GM23338 (cell line): ENCODE data around the gene H2BW1. TPM values are rescaled to one million over a fixed set of nuclear protein-coding genes. Genes with fewer than 3 reads are reported as not detected.

Experiments
- ATAC-seq: fragments of 200-7000 bp; cut with Tn5 transposase; 3 replicates; pipeline ENCODE4 v1.9.1; 2020
- DNase-seq: peaks from one replicate; pipeline ENCODE4 v3.0.0-alpha.2; 2015; ENCODE audit warnings: low spot score
- H2AFZ ChIP-seq: fragments of 200-600 bp; sonication (generic); 2 replicates; pipeline ENCODE4 v1.8.0; 2016; ENCODE audit warnings: antibody characterized with exemption, mild to moderate bottlenecking, moderate library complexity
- H3F3A ChIP-seq: fragments of 200-600 bp; sonication (generic); replicated peaks from 2 replicates; pipeline ENCODE4 v1.8.0; 2017; ENCODE audit warnings: antibody characterized with exemption, mixed run types, low read depth
- H3K27ac ChIP-seq: fragments of 200-600 bp; sonication (generic); 2 replicates; pipeline ENCODE4 v1.6.1; 2016; ENCODE audit warnings: low read depth
- H3K27me3 ChIP-seq: fragments of 200-600 bp; sonication (generic); 2 replicates; pipeline ENCODE4 v1.8.0; 2016; ENCODE audit warnings: mild to moderate bottlenecking, mixed run types, moderate library complexity; ENCODE audit not compliant: insufficient read depth
- H3K36me3 ChIP-seq: fragments of 200-600 bp; sonication (generic); 2 replicates; pipeline ENCODE4 v1.8.0; 2016; ENCODE audit warnings: mild to moderate bottlenecking; ENCODE audit not compliant: insufficient read depth
- H3K4me1 ChIP-seq: fragments of 200-600 bp; sonication (generic); 2 replicates; pipeline ENCODE4 v1.8.0; 2016; ENCODE audit warnings: mild to moderate bottlenecking, moderate library complexity; ENCODE audit not compliant: insufficient read depth
- H3K4me2 ChIP-seq: fragments of 200-600 bp; sonication (generic); 2 replicates; pipeline ENCODE4 v1.7.1; 2017; ENCODE audit warnings: mixed run types
- H3K4me3 ChIP-seq: fragments of 200-600 bp; sonication (generic); 2 replicates; pipeline ENCODE4 v1.6.1; 2016; ENCODE audit warnings: mixed run types
- H3K79me2 ChIP-seq: fragments of 200-600 bp; sonication (generic); replicated peaks from 2 replicates; pipeline ENCODE4 v1.8.0; 2017; ENCODE audit warnings: mild to moderate bottlenecking; ENCODE audit not compliant: insufficient read depth
- H3K9me2 ChIP-seq: fragments of 200-600 bp; sonication (generic); 2 replicates; pipeline ENCODE4 v1.8.0; 2017; ENCODE audit not compliant: insufficient read depth
- H4K20me1 ChIP-seq: fragments of 200-600 bp; sonication (generic); replicated peaks from 2 replicates; pipeline ENCODE4 v1.8.0; 2017; ENCODE audit warnings: mild to moderate bottlenecking; ENCODE audit not compliant: insufficient read depth
- H3K27ac Mint-ChIP-seq: 2 replicates; pipeline ENCODE4 v1.8.0; 2020; ENCODE audit warnings: inconsistent platforms, mild to moderate bottlenecking, moderate library complexity, mixed read lengths
- H3K27me3 Mint-ChIP-seq: 3 replicates; pipeline ENCODE4 v1.8.0; 2022; ENCODE audit warnings: low read depth, mild to moderate bottlenecking, moderate library complexity, mixed read lengths, inconsistent platforms; ENCODE audit not compliant: insufficient read depth, poor library complexity
- H3K36me3 Mint-ChIP-seq: 3 replicates; pipeline ENCODE4 v1.8.0; 2021; ENCODE audit warnings: low read depth, mild to moderate bottlenecking, inconsistent platforms, moderate library complexity, mixed read lengths
- H3K4me1 Mint-ChIP-seq: 3 replicates; pipeline ENCODE4 v1.8.0; 2020; ENCODE audit warnings: mild to moderate bottlenecking, inconsistent platforms, mixed read lengths
- H3K4me3 Mint-ChIP-seq: 3 replicates; pipeline ENCODE4 v1.8.0; 2021; ENCODE audit warnings: moderate library complexity, mild to moderate bottlenecking, inconsistent platforms, mixed read lengths
- H3K9me3 Mint-ChIP-seq: 3 replicates; pipeline ENCODE4 v1.8.0; 2020; ENCODE audit warnings: moderate library complexity, mild to moderate bottlenecking, inconsistent platforms, mixed read lengths
- CREB1 ChIP-seq: fragments of 250-450 bp; sonication (Bioruptor Pico); IDR thresholded peaks from 2 replicates; pipeline ENCODE4 v1.5.0; 2020; ENCODE audit warnings: low read depth, mild to moderate bottlenecking, moderate library complexity
- EZH2 ChIP-seq: fragments of 200-600 bp; sonication (generic); IDR thresholded peaks from one replicate; pipeline ENCODE4 v1.8.0; 2017; ENCODE audit warnings: antibody characterized with exemption, mild to moderate bottlenecking, low read depth; ENCODE audit not compliant: unreplicated experiment
- EZH2phosphoT487 ChIP-seq: fragments of 200-600 bp; sonication (generic); IDR thresholded peaks from one replicate; pipeline ENCODE4 v1.8.1; 2018; ENCODE audit warnings: antibody characterized with exemption; ENCODE audit not compliant: unreplicated experiment
- JUNB ChIP-seq: IDR thresholded peaks from one replicate; pipeline ENCODE4 v1.6.1; 2016; ENCODE audit warnings: antibody characterized with exemption; ENCODE audit not compliant: unreplicated experiment
- NANOG ChIP-seq: IDR thresholded peaks from 2 replicates; pipeline ENCODE4 v1.6.1; 2016; ENCODE audit warnings: antibody characterized with exemption, borderline replicate concordance
- POLR2AphosphoS5 ChIP-seq: IDR thresholded peaks from 2 replicates; pipeline ENCODE4 v1.6.1; 2016; ENCODE audit warnings: antibody characterized with exemption, low read depth
- STAT1 ChIP-seq: IDR thresholded peaks from one replicate; pipeline ENCODE4 v1.6.1; 2016; ENCODE audit warnings: antibody characterized with exemption; ENCODE audit not compliant: unreplicated experiment
- ZNF114 ChIP-seq: fragments of 250-450 bp; sonication (Bioruptor Pico); IDR thresholded peaks from 2 replicates; pipeline ENCODE4 v1.5.0; 2020; ENCODE audit warnings: mild to moderate bottlenecking, moderate library complexity
- ZNF331 ChIP-seq: fragments of 250-450 bp; sonication (Bioruptor Pico); IDR thresholded peaks from 2 replicates; pipeline ENCODE4 v1.5.0; 2020; ENCODE audit warnings: low read depth, mild to moderate bottlenecking, moderate library complexity
- polyA plus RNA-seq: library from polyadenylated mRNA; unstranded; fragments of >200 nt; fragmentation: Nextera tagmentation; extraction: Ambion mirVana; gene quantifications from 2 replicates; pipeline ENCODE4 v1.2.1, GENCODE V29; 2016
- total RNA-seq: library from RNA; depleted of rRNA; stranded (reverse); fragments of >200 nt; shearing (Covaris generic); gene quantifications from 2 replicates; pipeline ENCODE4 v1.2.3, GENCODE V29; 2014
- TF ChIP-seq, protein P1 (sequence below), 2 experiments: fragments of 200-600 bp in 1 of 2; sonication (generic) in 1 of 2; conservative IDR thresholded peaks; 2 replicates each; pipeline versions ENCODE4 v1.5.1 to v1.6.1; 2016 to 2017; ENCODE audit warnings: antibody characterized with exemption in 2 of 2, low read depth in 2 of 2, mild to moderate bottlenecking in 2 of 2, moderate library complexity in 1 of 2
- TF ChIP-seq, protein P2 (sequence below): IDR thresholded peaks from 2 replicates; pipeline ENCODE4 v1.6.1; 2016; ENCODE audit warnings: antibody characterized with exemption
- TF ChIP-seq, protein P3 (sequence below): fragments of 250-450 bp; sonication (Bioruptor Pico); IDR thresholded peaks from 2 replicates; pipeline ENCODE4 v1.5.0; 2020; ENCODE audit warnings: mild to moderate bottlenecking, moderate library complexity
- TF ChIP-seq, protein P4 (sequence below): IDR thresholded peaks from one replicate; pipeline ENCODE4 v1.6.1; 2018; ENCODE audit warnings: antibody characterized with exemption; ENCODE audit not compliant: unreplicated experiment

The H2BW1 gene
- total and polyA plus RNA-seq, 2 experiments from 2014 or later = 0.35 TPM; not detected in 1

DNA sequence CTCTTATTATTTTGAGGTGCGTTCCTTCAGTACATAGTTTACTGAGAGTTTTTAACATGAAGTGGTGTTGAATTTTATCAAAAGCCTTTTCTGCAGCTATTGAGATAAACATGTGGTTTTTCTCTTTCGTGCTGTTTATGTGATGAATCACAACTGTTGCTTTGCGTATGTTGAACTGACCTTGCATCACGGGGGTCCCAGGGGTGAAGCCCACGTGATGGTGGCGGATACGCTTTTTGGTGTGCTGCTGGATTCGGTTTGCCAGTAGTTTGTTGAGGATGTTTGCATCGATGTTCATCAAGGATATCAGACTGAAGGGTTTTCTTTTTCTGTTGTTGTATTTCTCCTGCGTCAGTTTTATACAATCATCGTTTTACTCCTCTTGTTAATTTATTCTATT is 4.6 kb upstream of the H2BW1 start:
- H3K27me3 Mint-ChIP-seq = no peaks in the 10 kb centered on the region
- TF ChIP-seq EZH2 (no peak), ZNF114 (CRISPR knock-in tag) (no peak), CREB1 (CRISPR knock-in tag) (no peak), ZNF331 (CRISPR knock-in tag) (no peak), NANOG (no peak), STAT1 (no peak), POLR2AphosphoS5 (no peak), EZH2phosphoT487 (no peak), JUNB (no peak)
- TF ChIP-seq, protein P1, sequence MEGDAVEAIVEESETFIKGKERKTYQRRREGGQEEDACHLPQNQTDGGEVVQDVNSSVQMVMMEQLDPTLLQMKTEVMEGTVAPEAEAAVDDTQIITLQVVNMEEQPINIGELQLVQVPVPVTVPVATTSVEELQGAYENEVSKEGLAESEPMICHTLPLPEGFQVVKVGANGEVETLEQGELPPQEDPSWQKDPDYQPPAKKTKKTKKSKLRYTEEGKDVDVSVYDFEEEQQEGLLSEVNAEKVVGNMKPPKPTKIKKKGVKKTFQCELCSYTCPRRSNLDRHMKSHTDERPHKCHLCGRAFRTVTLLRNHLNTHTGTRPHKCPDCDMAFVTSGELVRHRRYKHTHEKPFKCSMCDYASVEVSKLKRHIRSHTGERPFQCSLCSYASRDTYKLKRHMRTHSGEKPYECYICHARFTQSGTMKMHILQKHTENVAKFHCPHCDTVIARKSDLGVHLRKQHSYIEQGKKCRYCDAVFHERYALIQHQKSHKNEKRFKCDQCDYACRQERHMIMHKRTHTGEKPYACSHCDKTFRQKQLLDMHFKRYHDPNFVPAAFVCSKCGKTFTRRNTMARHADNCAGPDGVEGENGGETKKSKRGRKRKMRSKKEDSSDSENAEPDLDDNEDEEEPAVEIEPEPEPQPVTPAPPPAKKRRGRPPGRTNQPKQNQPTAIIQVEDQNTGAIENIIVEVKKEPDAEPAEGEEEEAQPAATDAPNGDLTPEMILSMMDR (conservative IDR thresholded peaks at IDR 0.05; ENCODE audit: low read depth in 2 of 2) = no peak
- TF ChIP-seq, protein P2, sequence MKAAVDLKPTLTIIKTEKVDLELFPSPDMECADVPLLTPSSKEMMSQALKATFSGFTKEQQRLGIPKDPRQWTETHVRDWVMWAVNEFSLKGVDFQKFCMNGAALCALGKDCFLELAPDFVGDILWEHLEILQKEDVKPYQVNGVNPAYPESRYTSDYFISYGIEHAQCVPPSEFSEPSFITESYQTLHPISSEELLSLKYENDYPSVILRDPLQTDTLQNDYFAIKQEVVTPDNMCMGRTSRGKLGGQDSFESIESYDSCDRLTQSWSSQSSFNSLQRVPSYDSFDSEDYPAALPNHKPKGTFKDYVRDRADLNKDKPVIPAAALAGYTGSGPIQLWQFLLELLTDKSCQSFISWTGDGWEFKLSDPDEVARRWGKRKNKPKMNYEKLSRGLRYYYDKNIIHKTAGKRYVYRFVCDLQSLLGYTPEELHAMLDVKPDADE = no peak
- TF ChIP-seq, protein P3, sequence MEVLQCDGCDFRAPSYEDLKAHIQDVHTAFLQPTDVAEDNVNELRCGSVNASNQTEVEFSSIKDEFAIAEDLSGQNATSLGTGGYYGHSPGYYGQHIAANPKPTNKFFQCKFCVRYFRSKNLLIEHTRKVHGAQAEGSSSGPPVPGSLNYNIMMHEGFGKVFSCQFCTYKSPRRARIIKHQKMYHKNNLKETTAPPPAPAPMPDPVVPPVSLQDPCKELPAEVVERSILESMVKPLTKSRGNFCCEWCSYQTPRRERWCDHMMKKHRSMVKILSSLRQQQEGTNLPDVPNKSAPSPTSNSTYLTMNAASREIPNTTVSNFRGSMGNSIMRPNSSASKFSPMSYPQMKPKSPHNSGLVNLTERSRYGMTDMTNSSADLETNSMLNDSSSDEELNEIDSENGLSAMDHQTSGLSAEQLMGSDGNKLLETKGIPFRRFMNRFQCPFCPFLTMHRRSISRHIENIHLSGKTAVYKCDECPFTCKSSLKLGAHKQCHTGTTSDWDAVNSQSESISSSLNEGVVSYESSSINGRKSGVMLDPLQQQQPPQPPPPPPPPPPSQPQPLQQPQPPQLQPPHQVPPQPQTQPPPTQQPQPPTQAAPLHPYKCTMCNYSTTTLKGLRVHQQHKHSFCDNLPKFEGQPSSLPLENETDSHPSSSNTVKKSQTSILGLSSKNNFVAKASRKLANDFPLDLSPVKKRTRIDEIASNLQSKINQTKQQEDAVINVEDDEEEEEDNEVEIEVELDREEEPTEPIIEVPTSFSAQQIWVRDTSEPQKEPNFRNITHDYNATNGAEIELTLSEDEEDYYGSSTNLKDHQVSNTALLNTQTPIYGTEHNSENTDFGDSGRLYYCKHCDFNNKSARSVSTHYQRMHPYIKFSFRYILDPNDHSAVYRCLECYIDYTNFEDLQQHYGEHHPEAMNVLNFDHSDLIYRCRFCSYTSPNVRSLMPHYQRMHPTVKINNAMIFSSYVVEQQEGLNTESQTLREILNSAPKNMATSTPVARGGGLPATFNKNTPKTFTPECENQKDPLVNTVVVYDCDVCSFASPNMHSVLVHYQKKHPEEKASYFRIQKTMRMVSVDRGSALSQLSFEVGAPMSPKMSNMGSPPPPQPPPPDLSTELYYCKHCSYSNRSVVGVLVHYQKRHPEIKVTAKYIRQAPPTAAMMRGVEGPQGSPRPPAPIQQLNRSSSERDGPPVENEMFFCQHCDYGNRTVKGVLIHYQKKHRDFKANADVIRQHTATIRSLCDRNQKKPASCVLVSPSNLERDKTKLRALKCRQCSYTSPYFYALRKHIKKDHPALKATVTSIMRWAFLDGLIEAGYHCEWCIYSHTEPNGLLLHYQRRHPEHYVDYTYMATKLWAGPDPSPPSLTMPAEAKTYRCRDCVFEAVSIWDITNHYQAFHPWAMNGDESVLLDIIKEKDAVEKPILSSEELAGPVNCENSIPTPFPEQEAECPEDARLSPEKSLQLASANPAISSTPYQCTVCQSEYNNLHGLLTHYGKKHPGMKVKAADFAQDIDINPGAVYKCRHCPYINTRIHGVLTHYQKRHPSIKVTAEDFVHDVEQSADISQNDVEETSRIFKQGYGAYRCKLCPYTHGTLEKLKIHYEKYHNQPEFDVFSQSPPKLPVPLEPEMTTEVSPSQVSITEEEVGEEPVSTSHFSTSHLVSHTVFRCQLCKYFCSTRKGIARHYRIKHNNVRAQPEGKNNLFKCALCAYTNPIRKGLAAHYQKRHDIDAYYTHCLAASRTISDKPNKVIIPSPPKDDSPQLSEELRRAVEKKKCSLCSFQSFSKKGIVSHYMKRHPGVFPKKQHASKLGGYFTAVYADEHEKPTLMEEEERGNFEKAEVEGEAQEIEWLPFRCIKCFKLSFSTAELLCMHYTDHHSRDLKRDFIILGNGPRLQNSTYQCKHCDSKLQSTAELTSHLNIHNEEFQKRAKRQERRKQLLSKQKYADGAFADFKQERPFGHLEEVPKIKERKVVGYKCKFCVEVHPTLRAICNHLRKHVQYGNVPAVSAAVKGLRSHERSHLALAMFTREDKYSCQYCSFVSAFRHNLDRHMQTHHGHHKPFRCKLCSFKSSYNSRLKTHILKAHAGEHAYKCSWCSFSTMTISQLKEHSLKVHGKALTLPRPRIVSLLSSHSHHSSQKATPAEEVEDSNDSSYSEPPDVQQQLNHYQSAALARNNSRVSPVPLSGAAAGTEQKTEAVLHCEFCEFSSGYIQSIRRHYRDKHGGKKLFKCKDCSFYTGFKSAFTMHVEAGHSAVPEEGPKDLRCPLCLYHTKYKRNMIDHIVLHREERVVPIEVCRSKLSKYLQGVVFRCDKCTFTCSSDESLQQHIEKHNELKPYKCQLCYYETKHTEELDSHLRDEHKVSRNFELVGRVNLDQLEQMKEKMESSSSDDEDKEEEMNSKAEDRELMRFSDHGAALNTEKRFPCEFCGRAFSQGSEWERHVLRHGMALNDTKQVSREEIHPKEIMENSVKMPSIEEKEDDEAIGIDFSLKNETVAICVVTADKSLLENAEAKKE (CRISPR knock-in tag) = no peak
- TF ChIP-seq, protein P4, sequence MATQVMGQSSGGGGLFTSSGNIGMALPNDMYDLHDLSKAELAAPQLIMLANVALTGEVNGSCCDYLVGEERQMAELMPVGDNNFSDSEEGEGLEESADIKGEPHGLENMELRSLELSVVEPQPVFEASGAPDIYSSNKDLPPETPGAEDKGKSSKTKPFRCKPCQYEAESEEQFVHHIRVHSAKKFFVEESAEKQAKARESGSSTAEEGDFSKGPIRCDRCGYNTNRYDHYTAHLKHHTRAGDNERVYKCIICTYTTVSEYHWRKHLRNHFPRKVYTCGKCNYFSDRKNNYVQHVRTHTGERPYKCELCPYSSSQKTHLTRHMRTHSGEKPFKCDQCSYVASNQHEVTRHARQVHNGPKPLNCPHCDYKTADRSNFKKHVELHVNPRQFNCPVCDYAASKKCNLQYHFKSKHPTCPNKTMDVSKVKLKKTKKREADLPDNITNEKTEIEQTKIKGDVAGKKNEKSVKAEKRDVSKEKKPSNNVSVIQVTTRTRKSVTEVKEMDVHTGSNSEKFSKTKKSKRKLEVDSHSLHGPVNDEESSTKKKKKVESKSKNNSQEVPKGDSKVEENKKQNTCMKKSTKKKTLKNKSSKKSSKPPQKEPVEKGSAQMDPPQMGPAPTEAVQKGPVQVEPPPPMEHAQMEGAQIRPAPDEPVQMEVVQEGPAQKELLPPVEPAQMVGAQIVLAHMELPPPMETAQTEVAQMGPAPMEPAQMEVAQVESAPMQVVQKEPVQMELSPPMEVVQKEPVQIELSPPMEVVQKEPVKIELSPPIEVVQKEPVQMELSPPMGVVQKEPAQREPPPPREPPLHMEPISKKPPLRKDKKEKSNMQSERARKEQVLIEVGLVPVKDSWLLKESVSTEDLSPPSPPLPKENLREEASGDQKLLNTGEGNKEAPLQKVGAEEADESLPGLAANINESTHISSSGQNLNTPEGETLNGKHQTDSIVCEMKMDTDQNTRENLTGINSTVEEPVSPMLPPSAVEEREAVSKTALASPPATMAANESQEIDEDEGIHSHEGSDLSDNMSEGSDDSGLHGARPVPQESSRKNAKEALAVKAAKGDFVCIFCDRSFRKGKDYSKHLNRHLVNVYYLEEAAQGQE = no peak
- no peaks in the 10 kb centered on the region for H3K4me1 Mint-ChIP-seq
- DNase-seq (no peak), ATAC-seq (no peak)
- no peaks in the 10 kb centered on the region for H3K36me3 Mint-ChIP-seq
- no peaks in the 10 kb centered on the region for H3K27me3 ChIP-seq
- H3K4me3 ChIP-seq = no peak overlapping the region
- no peak overlapping the region for H2AFZ ChIP-seq
- H3K4me1 ChIP-seq = no peaks in the 10 kb centered on the region
- no peaks in the 10 kb centered on the region for H3K9me2 ChIP-seq
- no peaks in the 10 kb centered on the region for H4K20me1 ChIP-seq
- no peak overlapping the region for H3K4me3 Mint-ChIP-seq
- H3K27ac ChIP-seq = no peak overlapping the region
- H3K9me3 Mint-ChIP-seq = no peaks in the 10 kb centered on the region; the same call in 2 of the 3 replicates
- H3K27ac Mint-ChIP-seq = no peak overlapping the region
- no peak overlapping the region for H3K4me2 ChIP-seq
- H3F3A ChIP-seq = no peaks in the 10 kb centered on the region
- no peaks in the 10 kb centered on the region for H3K36me3 ChIP-seq
- H3K79me2 ChIP-seq = no peaks in the 10 kb centered on the region
